NCI-H2227 (cell line): ENCODE results near the gene DDX50.
"Not testable (repeated sequence)": the region's sequence is repeated elsewhere in the genome, so short reads cannot be mapped to it uniquely, and the experiment has no call there.

Source experiments
- DNase-seq: peaks from one replicate; lab custom pipeline; 2025; ENCODE audit not compliant: unreplicated experiment; lab: John Stamatoyannopoulos, UW

The DDX50 gene

DNA sequence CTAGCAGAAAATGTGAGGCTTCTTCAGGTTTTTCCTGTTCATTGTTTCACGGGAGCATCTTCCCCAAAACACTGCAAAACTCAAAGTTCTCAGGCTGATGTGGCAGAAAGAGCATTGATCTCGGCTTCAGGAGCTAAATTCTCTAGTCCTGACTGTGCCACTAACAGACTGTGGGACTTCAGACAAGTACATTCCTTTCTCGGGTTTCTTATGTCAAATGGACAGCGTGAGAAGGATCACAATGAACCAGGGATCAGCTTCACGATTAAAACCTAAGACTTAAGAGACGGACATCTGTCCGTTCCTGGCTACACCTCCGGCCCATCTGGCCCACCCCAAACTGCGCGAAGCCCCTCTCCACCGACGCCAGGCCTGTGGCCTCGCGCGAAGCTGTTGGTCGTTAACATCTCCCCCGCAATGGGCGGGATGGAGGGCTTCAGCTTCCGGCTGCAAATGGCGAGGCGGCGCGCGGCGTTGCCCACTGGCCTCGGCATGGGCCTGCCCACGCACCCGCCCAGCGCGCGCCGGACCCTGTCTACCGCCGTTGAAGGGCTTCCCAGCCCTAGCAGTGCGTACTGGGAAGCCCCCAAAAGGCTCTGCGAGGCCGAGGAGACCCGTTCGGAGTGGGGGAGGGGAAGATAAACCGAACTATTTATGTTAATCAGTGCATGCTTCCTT is 549 bp upstream of the DDX50 start:
- DNase-seq, result no peak

DNA sequence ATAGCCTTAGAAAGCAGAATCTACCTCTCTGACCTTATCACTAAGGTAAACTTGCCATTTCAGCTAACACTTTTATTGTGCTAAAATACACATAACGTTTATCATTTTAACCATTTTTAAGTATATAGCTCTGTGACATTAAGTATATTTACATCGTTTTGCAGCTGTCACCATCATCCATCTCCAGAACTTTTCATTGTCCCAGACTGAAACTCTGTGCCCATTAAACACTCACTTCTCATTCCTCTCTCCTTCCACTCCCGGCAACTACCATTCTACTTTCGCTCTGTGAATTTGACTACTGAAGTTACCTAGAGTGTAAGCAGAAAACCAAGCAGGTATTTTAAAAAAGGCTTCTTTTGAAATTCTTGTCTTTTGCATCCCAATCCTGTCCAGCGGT is 1.3 kb downstream of the DDX50 start:
- no peak for DNase-seq

GRCh38 chr10:68924593-68924992 is 23.5 kb downstream of the DDX50 start:
- no peak for DNase-seq

DNA sequence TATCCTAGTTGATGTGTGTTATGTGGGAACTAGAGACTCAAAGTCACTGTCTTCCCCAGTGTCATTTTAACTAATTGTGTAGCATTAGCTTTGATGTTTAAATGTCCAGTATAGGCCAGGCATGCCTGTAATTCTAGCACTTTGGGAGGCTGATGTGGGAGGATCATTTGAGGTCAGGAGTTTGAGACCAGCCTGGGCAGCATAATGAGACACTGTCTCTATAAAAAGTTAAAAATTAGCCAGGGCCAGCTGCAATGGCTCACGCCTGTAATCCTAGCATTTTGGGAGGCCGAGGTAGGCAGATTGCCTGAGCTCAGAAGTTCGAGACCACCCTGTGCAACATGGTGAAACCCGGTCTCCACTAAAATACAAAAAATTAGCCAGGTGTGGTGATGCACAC is 24.4 kb downstream of the DDX50 start:
- DNase-seq, result no peak

- not testable (repeated sequence) for DNase-seq
Observed at GRCh38 chr10:68929157-68929556, 28.0 kb downstream of the DDX50 start.

- not testable (repeated sequence) for DNase-seq
Observed at GRCh38 chr10:68929888-68930287, 28.8 kb downstream of the DDX50 start.

GRCh38 chr10:68932860-68933259 is 31.7 kb downstream of the DDX50 start:
- DNase-seq, result not testable (repeated sequence)

- no peak for DNase-seq
Observed at GRCh38 chr10:68934994-68935393, 33.9 kb downstream of the DDX50 start.

- DNase-seq, result no peak
Observed at GRCh38 chr10:68938117-68938516, 37.0 kb downstream of the DDX50 start.

GRCh38 chr10:68938884-68939283 is 37.8 kb downstream of the DDX50 start:
- DNase-seq, result no peak

DNA sequence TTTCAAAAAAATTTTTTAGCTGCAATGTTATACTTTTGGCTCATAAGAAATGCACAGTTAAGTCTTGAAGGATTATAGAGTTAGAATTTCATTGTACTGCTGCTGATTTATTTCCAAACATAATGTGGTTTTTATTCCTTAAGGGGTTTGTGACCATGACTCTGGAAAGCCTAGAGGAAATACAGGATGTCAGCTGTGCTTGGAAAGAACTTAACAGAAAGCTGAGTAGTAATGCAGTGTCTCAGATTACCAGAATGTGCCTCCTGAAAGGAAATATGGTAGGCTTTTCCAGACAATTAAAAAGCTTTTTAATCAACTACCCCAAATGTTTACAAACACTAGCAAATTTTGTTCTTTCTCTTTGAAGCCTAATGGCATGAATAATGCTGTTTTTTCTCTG is 39.8 kb downstream of the DDX50 start:
- DNase-seq, result not testable (repeated sequence)

- DNase-seq, result no peak
Observed at GRCh38 chr10:68950598-68950997, 49.5 kb downstream of the DDX50 start.

GRCh38 chr10:68954904-68955303 is 53.8 kb downstream of the DDX50 start:
- DNase-seq, result no peak

DNA sequence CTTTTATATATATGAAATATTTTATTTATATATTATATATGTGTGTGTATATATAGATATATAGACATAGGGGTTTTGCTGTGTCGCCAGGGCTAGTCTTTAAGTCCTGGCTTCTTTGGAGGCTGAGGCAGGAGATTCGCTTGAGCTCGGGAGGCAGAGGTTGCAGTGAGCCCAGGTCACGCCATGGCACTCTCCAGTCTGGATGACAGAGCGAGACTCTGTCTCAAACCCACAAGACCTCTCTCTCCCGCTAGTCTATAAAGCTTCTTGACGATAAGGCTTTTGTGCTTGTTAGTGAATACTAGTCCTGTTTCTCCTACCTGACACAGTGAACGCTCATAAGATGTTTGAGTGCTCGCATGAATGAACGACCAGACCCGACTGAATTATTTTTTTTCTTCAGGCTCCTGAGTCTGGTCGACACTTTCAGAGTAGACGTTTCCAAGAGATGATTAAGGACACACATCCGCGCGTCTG is 54.3 kb downstream of the DDX50 start:
- DNase-seq, result peak; percentile 47

DNA sequence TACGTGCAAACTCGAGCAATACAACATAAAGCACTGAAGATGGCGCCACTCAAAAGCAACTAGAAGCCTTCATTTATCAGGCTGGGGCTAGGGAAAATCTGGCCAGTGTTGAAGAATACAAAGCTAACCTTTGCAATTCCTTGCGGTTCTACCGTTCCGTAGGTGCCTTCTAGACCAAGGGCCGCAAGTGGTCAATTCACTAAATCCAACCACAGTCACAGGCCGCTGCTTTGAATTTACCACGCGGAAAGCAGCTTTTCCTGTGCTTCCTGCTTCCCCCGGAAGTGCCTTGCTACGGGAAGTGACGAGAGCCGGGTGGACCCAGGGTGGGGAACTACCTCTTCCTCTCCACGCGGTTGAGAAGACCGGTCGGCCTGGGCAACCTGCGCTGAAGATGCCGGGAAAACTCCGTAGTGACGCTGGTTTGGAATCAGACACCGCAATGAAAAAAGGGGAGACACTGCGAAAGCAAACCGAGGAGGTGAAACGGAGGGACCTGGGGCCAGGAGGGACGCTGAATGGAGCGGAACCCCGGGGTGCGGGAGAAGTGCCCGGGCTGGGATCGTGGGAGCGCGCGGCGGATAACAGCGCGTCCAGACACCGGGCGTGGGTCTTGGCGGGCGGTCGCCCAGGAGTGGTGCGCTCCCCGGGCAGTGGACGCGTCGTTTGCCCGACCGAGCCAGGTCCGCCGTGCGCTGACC is 54.9 kb downstream of the DDX50 start, which contains the start of gene DDX21:
Gene DDX21 (plus strand): TSS at position 339 of the 701 bp plus-strand sequence. CDS start 56 bp downstream, at position 395.
- peak; percentile 91 for DNase-seq

- no peak for DNase-seq
Observed at GRCh38 chr10:68957284-68957615, 56.1 kb downstream of the DDX50 start.

- DNase-seq, result no peak
Observed at GRCh38 chr10:68957654-68958053, 56.5 kb downstream of the DDX50 start.

- no peak for DNase-seq
Observed at GRCh38 chr10:68959695-68960527, 58.8 kb downstream of the DDX50 start.

- DNase-seq, result no peak
Observed at GRCh38 chr10:68963151-68963550, 62.0 kb downstream of the DDX50 start.

DNA sequence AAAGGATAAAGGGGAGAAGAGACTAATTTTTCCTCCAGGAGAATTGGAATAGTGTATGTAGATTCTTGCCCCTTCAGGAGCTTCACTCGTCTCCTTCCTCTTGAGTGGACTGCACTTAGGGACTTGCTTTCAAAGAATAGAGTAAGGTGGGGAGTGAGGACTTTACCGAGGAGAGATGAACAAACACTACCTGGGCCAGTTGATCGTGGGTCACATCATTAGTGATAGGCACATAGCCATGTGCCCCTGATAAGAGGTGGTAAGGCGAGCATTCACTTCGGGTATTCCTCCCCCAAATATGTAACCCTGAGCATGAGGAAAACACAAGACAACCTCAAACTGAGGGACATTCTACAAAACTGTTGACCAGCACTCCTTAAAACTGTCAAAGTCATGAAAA is 72.9 kb downstream of the DDX50 start:
- DNase-seq, result no peak

DNA sequence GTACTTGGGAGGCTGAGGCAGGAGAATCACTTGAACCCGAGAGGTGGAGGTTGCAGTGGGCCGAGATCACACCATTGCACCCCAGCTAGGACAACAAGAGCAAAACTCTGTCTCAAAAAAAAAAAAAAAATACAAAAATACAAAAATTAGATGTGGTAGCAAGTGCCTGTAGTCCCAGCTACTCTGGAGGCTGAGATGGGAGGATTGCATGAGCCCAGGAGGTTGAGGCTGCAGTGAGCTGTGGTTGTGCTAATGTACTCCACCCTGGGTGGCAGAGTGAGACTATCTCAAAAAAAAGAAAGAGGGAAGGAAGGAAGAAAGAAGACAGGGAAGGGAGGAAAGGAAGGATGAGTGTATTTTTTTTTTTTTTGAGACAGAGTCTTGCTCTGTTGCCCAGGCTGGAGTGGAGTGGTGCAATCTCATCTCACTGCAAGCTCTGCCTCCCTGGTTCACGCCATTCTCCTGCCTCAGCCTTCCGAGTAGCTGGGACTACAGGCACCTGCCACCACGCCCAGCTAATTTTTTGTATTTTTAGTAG is 74.9 kb downstream of the DDX50 start:
- DNase-seq, result not testable (repeated sequence)
